Caco-2 (cell line): ENCODE data around the gene SLC25A41. TPM values are rescaled to one million over a fixed set of nuclear protein-coding genes. Genes with fewer than 3 reads are reported as not detected.
A peak's percentile ranks its signal among the peaks of the same experiment; 100 is the strongest.

Experiments used
- BruUV-seq: library from RNA; stranded (reverse); fragments of 400-500 nt; replicated peaks from 2 replicates; lab custom pipeline; 2021; lab: Mats Ljungman, UMichigan
- CTCF ChIA-PET: fragments of 300-600 bp; sonication (Branson Sonifier 250); formaldehyde crosslinking; loops from one replicate; lab custom pipeline; 2022; ENCODE audit warnings: antibody characterized with exemption; lab: Charles Lee
- POLR2A ChIA-PET: fragments of 300-600 bp; sonication (Branson Sonifier 250); formaldehyde crosslinking; loops from one replicate; lab custom pipeline; 2022; ENCODE audit warnings: antibody characterized with exemption; lab: Charles Lee
- DNase-seq, 2 experiments: peaks; one replicate each; pipeline versions ENCODE4 v3.0.0 to v3.0.0-alpha.2; 2020 to 2022
- H3K27me3 ChIP-seq: replicated peaks from 2 replicates; pipeline ENCODE4 v1.6.0; 2011; ENCODE audit warnings: low read length; ENCODE audit not compliant: control insufficient read depth, insufficient read depth
- H3K36me3 ChIP-seq: 2 replicates; pipeline ENCODE4 v1.5.1; 2011; ENCODE audit warnings: low read length; ENCODE audit not compliant: control insufficient read depth, insufficient read depth
- H3K4me1 ChIP-seq: fragments of 250-450 bp; sonication (Bioruptor Pico); 2 replicates; pipeline ENCODE4 v1.5.1; 2020; ENCODE audit warnings: mild to moderate bottlenecking
- H3K4me3 ChIP-seq: 2 replicates; pipeline ENCODE4 v1.5.1; 2011; ENCODE audit warnings: low read depth, mild to moderate bottlenecking, control low read depth, low read length
- H3K9me3 ChIP-seq: fragments of 250-450 bp; sonication (Bioruptor Pico); 2 replicates; pipeline ENCODE4 v1.5.1; 2020; ENCODE audit warnings: mild to moderate bottlenecking, moderate library complexity
- H3K27ac Mint-ChIP-seq: one replicate; pipeline ENCODE4 v1.8.0; 2022; ENCODE audit warnings: mixed read lengths; ENCODE audit not compliant: unreplicated experiment
- H3K27me3 Mint-ChIP-seq: one replicate; pipeline ENCODE4 v1.8.0; 2022; ENCODE audit warnings: mixed read lengths; ENCODE audit not compliant: insufficient read depth, unreplicated experiment
- H3K36me3 Mint-ChIP-seq: one replicate; pipeline ENCODE4 v1.8.0; 2022; ENCODE audit warnings: mild to moderate bottlenecking, mixed read lengths; ENCODE audit not compliant: insufficient read depth, unreplicated experiment
- H3K4me1 Mint-ChIP-seq: one replicate; pipeline ENCODE4 v1.8.0; 2022; ENCODE audit warnings: low read depth, mixed read lengths; ENCODE audit not compliant: unreplicated experiment
- H3K4me3 Mint-ChIP-seq: one replicate; pipeline ENCODE4 v1.8.0; 2022; ENCODE audit warnings: mild to moderate bottlenecking, moderate library complexity, mixed read lengths; ENCODE audit not compliant: unreplicated experiment
- H3K9me3 Mint-ChIP-seq: one replicate; pipeline ENCODE4 v1.8.0; 2022; ENCODE audit warnings: mixed read lengths; ENCODE audit not compliant: unreplicated experiment
- CTCF ChIP-seq, 2 experiments: fragments of 200-600 bp in 1 of 2; IDR thresholded peaks; 1 replicate in 1 of 2; 2 replicates in 1 of 2; pipeline versions ENCODE4 v1.5.1 to v1.8.0; 2011 to 2022; ENCODE audit warnings: antibody characterized with exemption in 1 of 2, control low read depth in 1 of 2, inconsistent platforms in 1 of 2, low read depth in 1 of 2, low read length in 1 of 2, mild to moderate bottlenecking in 1 of 2, moderate library complexity in 1 of 2; ENCODE audit not compliant: insufficient read depth in 1 of 2, severe bottlenecking in 1 of 2, unreplicated experiment in 1 of 2
- intact Hi-C: fragments of 100-400 bp; cut with micrococcal nuclease; formaldehyde crosslinking; loops from one replicate; pipeline ENCODE4 v1.10.0; 2022; ENCODE audit not compliant: unreplicated experiment
- total RNA-seq: library from RNA; stranded (reverse); gene quantifications from 2 replicates; pipeline ENCODE4 v1.2.3, GENCODE V29; 2022

The SLC25A41 gene
- total RNA-seq, 1 experiment from 2014 or later, result not detected

DNA sequence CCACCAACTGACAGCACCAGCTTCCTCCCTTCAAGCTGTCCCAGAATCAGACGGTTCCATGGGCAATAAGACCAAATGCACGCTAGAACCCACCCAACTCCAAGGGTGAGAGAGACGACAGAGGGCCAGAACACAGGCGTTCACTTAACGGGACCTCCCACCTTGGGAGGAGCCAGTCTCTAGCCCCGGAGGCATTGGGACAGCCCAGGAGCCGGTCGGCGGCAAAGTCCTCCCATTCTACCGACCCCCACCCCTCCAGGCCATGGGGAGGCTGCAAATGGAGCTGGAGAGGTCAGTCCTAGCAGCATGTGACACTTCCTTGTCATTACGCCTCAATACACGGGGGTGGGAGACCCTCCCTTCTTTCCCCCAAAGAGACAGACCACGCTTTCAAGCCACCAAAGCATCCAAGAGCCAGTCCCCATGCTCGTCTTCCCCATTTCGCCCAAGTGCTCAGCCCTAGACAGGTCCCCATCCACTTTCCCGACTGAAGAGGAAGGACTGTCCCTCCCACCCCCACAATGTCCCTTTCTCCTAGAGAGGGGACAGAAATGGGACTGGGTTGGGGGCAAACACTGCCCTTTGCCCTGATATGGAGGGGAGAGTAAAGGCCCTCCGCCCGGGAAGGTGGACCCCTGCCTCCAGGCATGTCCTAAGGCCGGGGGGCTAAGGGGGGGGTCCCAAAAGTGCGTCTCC lies 9.9 kb downstream of the SLC25A41 start:
- peaks cover 58% of the 10 kb centered on the region for H3K36me3 Mint-ChIP-seq
- intact Hi-C loops, result loop anchor here (2.0 to 10.0 kb wide), 2 partner anchors 41 to 149 kb away; partner anchors contain the start of genes CRB3 and MLLT1
- POLR2A ChIA-PET, result no interaction called here

GRCh38 chr19:6421075-6422014 lies 12.2 kb downstream of the SLC25A41 start:
- no peak for DNase-seq
- peaks cover 18% of the 10 kb centered on the region for H3K4me1 ChIP-seq
- H3K4me1 Mint-ChIP-seq, result peaks cover 2% of the 10 kb centered on the region
- no peak overlapping the region for H3K27ac Mint-ChIP-seq
- ChIA-PET CTCF (no interaction called here), POLR2A (no interaction called here)
- no peak overlapping the region for H3K4me3 Mint-ChIP-seq
- peaks cover 81% of the 10 kb centered on the region for H3K36me3 Mint-ChIP-seq
- no TSS peak for BruUV-seq
- no peaks in the 10 kb centered on the region for H3K27me3 Mint-ChIP-seq
- H3K27me3 ChIP-seq, result no peaks in the 10 kb centered on the region
- intact Hi-C loops, result loop anchor here (10.0 kb wide), 1 partner anchor 147 kb away; the partner anchor contains the start of gene MLLT1
- H3K9me3 ChIP-seq, result no peaks in the 10 kb centered on the region
- peaks cover 5% of the 10 kb centered on the region for H3K36me3 ChIP-seq
- H3K4me3 ChIP-seq, result no peak overlapping the region
- H3K9me3 Mint-ChIP-seq, result no peaks in the 10 kb centered on the region
- no peak for TF ChIP-seq CTCF (IDR thresholded peaks at IDR 0.05; ENCODE audit: insufficient read depth in 1 of 2, low read depth in 1 of 2, low read length in 1 of 2, severe bottlenecking in 1 of 2, unreplicated experiment in 1 of 2)

More for the DNA sequence above, 9.9 kb downstream of the SLC25A41 start:
- H3K27me3 ChIP-seq, result no peaks in the 10 kb centered on the region
- Mint-ChIP-seq H3K9me3 (no peaks in the 10 kb centered on the region), H3K4me3 (peak overlapping the region; percentile 96), H3K27ac (peak overlapping the region; percentile 50), H3K4me1 (peaks cover 6% of the 10 kb centered on the region), H3K27me3 (no peaks in the 10 kb centered on the region)
- peak overlapping the region; percentile 92 for H3K4me3 ChIP-seq
- CTCF ChIA-PET, result no interaction called here
- no peak for TF ChIP-seq CTCF (IDR thresholded peaks at IDR 0.05; ENCODE audit: insufficient read depth in 1 of 2, low read depth in 1 of 2, low read length in 1 of 2, severe bottlenecking in 1 of 2, unreplicated experiment in 1 of 2)
- DNase-seq, result peak in 1 of 2 experiments; percentile 64
- BruUV-seq, result TSS peak; percentile 35
- peaks cover 2% of the 10 kb centered on the region for H3K36me3 ChIP-seq
- no peaks in the 10 kb centered on the region for H3K9me3 ChIP-seq
- peaks cover 20% of the 10 kb centered on the region for H3K4me1 ChIP-seq

DNA sequence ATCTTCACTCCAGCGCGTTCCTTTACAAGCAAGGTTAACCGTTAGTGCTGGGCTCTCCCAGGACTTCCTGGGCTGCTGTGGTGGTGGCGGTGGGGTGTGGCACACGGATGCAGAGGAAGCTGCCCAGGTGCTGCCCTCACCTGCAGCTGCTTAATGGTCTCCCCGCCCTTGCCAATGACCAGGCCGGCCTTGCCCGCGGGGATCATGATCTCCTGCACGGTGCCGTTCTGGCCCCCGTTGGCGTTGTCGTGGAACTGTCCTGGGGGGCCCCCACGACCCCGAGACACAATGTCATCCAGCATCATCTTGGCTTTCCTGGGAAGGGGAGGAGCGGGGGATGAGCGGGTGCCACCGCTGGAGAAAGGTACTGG lies 15.0 kb downstream of the SLC25A41 start:
- Mint-ChIP-seq H3K9me3 (no peaks in the 10 kb centered on the region), H3K27me3 (no peaks in the 10 kb centered on the region), H3K4me1 (peaks cover 5% of the 10 kb centered on the region), H3K27ac (no peak overlapping the region), H3K36me3 (peaks cover 94% of the 10 kb centered on the region), H3K4me3 (no peak overlapping the region)
- DNase-seq, result no peak
- TF ChIP-seq CTCF (IDR thresholded peaks at IDR 0.05; ENCODE audit: insufficient read depth in 1 of 2, low read depth in 1 of 2, low read length in 1 of 2, severe bottlenecking in 1 of 2, unreplicated experiment in 1 of 2), result no peak
- Histone ChIP-seq H3K4me3 (no peak overlapping the region), H3K36me3 (peaks cover 7% of the 10 kb centered on the region), H3K9me3 (no peaks in the 10 kb centered on the region), H3K27me3 (no peaks in the 10 kb centered on the region), H3K4me1 (peaks cover 8% of the 10 kb centered on the region)
- intact Hi-C loops, result no loop called here
- ChIA-PET CTCF (no interaction called here), POLR2A (no interaction called here)
- BruUV-seq, result no TSS peak
